Esophagus (tissue), 2 donors: ENCODE results near the gene SYNGR2. TPM values are rescaled to one million over a fixed set of nuclear protein-coding genes. Genes with fewer than 3 reads are reported as not detected.

ENCODE experiments used
- H3K27ac ChIP-seq, 2 donors: one replicate each; pipeline ENCODE4 v1.5.1; 2013; ENCODE audit warnings: low read depth in 2 of 2, mild to moderate bottlenecking in 2 of 2, inconsistent platforms in 1 of 2, low read length in 1 of 2, moderate library complexity in 1 of 2
- H3K27me3 ChIP-seq, 2 donors: one replicate each; pipeline ENCODE4 v1.6.1; 2013; ENCODE audit warnings: low read length in 2 of 2, control low read depth in 1 of 2, mild to moderate bottlenecking in 1 of 2; ENCODE audit not compliant: insufficient read depth in 2 of 2, control insufficient read depth in 1 of 2
- H3K36me3 ChIP-seq, 2 donors: one replicate each; pipeline ENCODE4 v1.6.1; 2013; ENCODE audit warnings: low read length in 1 of 2; ENCODE audit not compliant: control insufficient read depth in 2 of 2, insufficient read depth in 2 of 2
- H3K4me1 ChIP-seq, 2 donors: one replicate each; pipeline ENCODE4 v1.6.1; 2013; ENCODE audit warnings: low read length in 1 of 2; ENCODE audit not compliant: control insufficient read depth in 2 of 2, insufficient read depth in 2 of 2
- H3K4me3 ChIP-seq, 2 donors: one replicate each; pipeline ENCODE4 v1.5.1; 2013; ENCODE audit warnings: low read length in 2 of 2, mild to moderate bottlenecking in 2 of 2, low read depth in 1 of 2, moderate library complexity in 1 of 2
- H3K9me3 ChIP-seq, 2 donors: one replicate each; pipeline ENCODE4 v1.6.1; 2013; ENCODE audit warnings: mild to moderate bottlenecking in 2 of 2, low read depth in 1 of 2, low read length in 1 of 2, moderate library complexity in 1 of 2; ENCODE audit not compliant: control insufficient read depth in 2 of 2, insufficient read depth in 1 of 2
- WGBS, 2 donors: extraction: QIAGEN DNeasy Blood & Tissue Kit; methylation state at CpG; one replicate each; pipeline ENCODE4 v1.1.7; 2013; 5-methylcytosine and 5-hydroxymethylcytosine counted together
- polyA plus RNA-seq, 2 donors: library from polyadenylated mRNA; stranded (reverse); fragments of 200-250 nt; gene quantifications; one replicate each; pipeline ENCODE4 v1.2.3, GENCODE V29; 2013
- donor health status: healthy with polysubstance abuse.
- donor health status: Bipolar disorder and iron deficiency.

SYNGR2 gene
- polyA plus RNA-seq, 2 donors = 52.3 to 96.4 TPM

DNA sequence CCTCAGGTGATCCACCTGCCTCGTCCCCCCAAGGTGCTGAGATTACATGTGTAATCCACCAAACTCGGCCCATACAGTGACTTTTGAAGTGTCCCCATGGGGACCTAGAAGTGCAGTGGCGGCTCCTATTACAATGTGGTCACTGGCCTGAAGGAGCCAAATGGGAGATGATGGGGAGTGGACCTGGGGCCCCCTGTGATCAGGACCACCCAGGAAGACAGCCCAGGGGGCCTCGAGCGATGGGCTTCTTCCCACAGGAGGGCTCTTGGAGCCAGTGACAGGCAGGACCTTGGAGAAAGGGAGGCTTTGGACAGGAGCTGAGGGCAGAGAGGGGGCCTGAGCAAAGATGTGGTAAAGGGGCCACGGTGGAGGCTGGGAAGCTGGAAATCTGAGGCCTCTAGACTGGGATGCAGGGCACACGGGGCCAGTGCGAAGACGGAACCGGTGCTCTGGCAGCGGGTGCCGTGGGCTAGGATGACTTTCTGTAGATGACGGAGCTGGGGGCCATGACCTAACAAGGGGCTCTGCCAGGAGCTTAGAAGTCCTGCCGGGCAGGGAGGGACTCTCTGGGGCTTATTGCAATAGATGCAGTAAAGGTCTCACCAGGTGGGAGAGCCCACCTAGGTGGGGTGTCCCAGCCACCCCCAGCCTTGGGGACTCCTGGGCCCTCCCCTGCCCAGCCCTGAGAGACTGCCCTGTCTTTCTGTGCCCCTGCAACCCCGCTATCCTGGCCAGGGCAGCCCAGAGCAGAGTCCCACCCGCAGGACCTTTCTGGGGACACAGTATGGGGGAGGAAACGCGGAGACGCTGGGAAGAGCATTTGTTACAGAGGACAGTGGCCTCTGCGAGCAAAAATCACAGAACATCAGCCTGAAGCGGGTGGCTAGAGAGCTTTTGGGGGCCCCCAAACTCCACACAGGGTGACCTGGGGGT, 24.9 kb upstream of the SYNGR2 start:
- no peaks in the 10 kb centered on the region for H3K27me3 ChIP-seq
- H3K4me1 ChIP-seq = peaks cover 5 to 28% of the 10 kb centered on the region in 2 donors
- H3K4me3 ChIP-seq = no peak overlapping the region
- H3K9me3 ChIP-seq = no peaks in the 10 kb centered on the region
- 88 to 91% methylated on average over 21 of the region's 21 CpGs for WGBS, 2 donors
- peak overlapping the region in 1 of 2 donors; percentile 36 for H3K27ac ChIP-seq
- H3K36me3 ChIP-seq = no peaks in the 10 kb centered on the region

DNA sequence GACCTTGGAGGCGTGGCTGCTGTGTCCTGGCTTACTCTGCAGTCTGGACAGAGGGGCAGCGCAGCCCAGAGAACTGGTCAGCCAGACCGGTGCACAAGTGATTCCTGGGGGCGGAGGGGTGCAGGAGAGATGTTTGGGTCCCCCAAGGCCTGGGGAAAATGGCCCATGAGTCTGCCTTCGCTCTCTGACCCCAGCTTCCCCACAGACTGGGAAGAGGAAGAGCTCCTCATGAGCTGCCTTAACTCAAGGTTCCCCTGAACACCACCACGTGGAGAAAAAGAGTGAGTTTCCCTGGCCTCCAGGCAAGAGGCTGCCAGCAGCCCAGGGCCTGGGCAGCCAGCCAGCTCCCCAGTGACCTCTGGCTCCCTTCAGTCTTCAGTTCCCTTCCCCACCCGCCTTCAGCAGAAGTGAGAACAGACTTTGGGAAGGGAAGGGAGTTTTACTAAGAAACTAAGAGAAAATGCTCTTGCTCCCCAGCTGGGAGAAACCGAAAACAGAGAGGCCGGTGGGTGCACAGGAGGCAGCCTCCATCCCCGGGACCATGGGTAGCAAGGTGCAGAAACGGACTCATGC, 24.1 kb upstream of the SYNGR2 start:
- peaks cover 5 to 28% of the 10 kb centered on the region in 2 donors for H3K4me1 ChIP-seq
- H3K9me3 ChIP-seq = no peaks in the 10 kb centered on the region
- H3K27ac ChIP-seq = peak overlapping the region in 1 of 2 donors; percentile 36
- no peaks in the 10 kb centered on the region for H3K27me3 ChIP-seq
- WGBS, 2 donors = 46 to 57% methylated on average over 11 of the region's 11 CpGs
- no peaks in the 10 kb centered on the region for H3K36me3 ChIP-seq
- H3K4me3 ChIP-seq = no peak overlapping the region

DNA sequence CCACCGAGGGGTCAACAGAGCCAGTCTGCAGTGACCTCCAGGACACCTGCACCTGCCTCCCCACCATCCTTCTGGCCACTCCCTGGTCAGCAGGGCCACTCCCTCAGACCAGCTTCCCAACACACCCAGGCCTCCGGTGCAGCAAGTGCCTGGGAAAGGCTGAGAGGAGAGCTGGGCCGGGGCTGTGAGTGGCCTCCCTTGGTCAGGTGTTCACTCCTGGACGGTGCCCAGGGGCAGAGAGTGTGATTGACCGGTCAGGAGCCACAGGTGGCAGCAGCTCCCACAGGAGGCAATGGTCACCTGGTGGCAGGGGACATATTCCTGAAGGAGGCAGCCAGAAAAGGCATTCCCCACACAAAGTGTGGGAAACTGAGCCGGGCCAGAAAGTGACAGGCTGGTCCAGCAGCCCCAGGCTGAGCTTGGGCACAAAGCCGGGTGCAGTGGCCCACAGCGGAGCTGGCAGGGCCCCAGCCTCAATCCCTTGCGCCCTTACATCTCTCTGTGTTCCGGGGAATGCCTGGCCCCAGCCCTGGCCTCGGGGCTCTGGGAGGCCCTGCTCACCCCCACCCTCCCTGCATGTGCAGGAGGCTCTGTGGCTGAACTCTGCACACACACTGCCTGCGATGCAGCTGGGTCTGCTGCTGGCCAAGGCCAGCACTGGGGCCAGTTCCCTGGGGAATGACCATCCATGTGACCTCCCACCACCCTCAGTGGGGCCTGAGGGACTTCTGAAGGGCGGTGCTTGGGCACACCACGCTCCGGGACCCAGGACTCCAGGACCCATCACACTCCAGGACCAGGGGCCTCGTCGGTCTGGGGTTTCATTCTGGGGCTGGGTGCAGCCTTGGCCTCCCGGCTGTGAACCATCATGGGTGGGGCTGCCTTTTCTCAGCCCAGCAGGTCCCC, 23.4 kb upstream of the SYNGR2 start:
- 42 to 43% methylated on average over 17 to 18 of the region's 18 CpGs for whole genome bisulfite sequencing, 2 donors
- peaks cover 5 to 28% of the 10 kb centered on the region in 2 donors for H3K4me1 ChIP-seq
- no peaks in the 10 kb centered on the region for H3K27me3 ChIP-seq
- H3K36me3 ChIP-seq = no peaks in the 10 kb centered on the region
- no peaks in the 10 kb centered on the region for H3K9me3 ChIP-seq
- peak overlapping the region; percentile 16 to 26 for H3K27ac ChIP-seq
- no peak overlapping the region for H3K4me3 ChIP-seq

DNA sequence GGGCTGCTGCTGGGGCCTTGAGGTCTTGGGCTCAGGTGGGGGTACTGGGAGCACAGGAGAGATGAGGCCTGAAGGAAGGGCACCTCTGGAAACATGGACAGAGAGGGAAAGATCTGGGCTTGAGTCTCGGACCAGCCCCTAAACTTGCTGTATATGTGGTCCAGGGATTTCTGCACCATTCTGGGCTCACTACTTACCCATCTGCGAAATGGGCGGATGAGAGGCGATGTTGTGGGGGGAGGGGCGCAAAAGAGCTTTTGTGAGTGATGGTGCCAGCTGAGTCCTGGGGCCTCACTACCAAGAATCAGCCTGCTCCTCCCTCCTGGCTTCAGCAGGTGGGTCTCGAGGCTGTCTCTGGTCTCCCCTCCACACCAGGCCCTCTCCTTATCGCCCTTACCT, 21.9 kb upstream of the SYNGR2 start:
- Histone ChIP-seq H3K4me1 (peaks cover 5 to 25% of the 10 kb centered on the region in 2 donors), H3K27ac (no peak overlapping the region), H3K4me3 (no peak overlapping the region), H3K9me3 (no peaks in the 10 kb centered on the region), H3K27me3 (no peaks in the 10 kb centered on the region), H3K36me3 (no peaks in the 10 kb centered on the region)
- 96 to 97% methylated on average over 7 of the region's 7 CpGs for WGBS, 2 donors

DNA sequence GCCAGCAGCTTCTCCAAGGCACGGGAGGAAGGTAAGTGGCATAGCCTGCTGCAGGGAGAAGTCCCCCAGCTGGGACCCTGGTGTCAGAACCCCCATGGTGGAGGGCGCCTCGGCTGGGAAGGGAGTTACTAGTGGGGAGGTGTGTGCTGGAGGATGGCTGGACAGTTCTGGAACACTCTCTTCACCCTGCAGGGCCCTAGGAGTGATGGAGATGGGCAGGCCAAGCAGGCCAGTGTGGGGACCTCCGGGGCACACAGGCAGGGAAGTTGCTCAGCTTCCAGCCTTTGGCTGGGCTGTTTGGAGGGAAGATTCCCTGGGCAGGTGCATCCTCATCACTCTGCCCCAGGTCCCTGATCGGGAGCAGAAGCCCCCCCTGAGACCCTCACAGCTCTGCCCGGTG, 21.5 kb upstream of the SYNGR2 start:
- no peaks in the 10 kb centered on the region for H3K9me3 ChIP-seq
- peaks cover 5 to 21% of the 10 kb centered on the region in 2 donors for H3K4me1 ChIP-seq
- H3K27ac ChIP-seq = no peak overlapping the region
- H3K27me3 ChIP-seq = no peaks in the 10 kb centered on the region
- H3K4me3 ChIP-seq = no peak overlapping the region
- 81 to 91% methylated on average over 6 of the region's 6 CpGs for WGBS, 2 donors
- no peaks in the 10 kb centered on the region for H3K36me3 ChIP-seq

DNA sequence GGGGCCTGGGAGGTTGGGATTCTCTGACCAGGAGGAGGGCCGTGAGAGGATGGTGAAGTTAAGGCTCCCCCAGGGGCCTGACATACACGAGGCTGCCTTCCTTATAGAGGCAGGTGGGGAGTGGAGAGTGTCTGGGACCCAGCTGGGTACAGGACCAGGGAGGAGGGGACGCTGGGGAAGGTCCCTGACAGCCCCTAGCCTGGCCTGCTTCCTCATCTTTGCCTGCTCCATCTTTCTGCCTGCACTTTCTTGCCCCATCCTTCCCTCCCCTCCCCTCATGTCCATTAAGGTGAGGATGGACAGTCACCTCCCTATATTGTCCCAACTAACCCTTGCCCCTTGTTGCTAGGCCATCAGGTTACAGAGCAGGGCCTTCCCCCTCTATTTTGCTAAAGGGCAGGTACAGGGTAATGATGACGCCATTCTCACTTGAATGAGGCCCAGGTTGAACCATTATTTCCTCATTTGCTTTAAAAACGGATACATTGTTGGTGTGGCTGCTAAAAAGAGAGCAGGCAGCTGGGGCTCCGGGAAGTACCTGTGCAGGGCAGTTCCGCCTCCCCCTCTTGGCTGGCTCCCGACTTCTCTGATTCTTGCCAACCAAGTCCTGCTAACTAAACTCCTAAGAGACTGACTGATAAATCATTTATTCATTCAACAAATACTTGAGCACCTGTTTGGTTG, 20.9 kb upstream of the SYNGR2 start:
- Histone ChIP-seq H3K27ac (peak overlapping the region in 1 of 2 donors; percentile 7), H3K9me3 (no peaks in the 10 kb centered on the region), H3K27me3 (no peaks in the 10 kb centered on the region), H3K36me3 (no peaks in the 10 kb centered on the region), H3K4me1 (peaks cover 5 to 20% of the 10 kb centered on the region in 2 donors), H3K4me3 (no peak overlapping the region)
- 51 to 54% methylated on average over 7 to 8 of the region's 8 CpGs for WGBS, 2 donors

DNA sequence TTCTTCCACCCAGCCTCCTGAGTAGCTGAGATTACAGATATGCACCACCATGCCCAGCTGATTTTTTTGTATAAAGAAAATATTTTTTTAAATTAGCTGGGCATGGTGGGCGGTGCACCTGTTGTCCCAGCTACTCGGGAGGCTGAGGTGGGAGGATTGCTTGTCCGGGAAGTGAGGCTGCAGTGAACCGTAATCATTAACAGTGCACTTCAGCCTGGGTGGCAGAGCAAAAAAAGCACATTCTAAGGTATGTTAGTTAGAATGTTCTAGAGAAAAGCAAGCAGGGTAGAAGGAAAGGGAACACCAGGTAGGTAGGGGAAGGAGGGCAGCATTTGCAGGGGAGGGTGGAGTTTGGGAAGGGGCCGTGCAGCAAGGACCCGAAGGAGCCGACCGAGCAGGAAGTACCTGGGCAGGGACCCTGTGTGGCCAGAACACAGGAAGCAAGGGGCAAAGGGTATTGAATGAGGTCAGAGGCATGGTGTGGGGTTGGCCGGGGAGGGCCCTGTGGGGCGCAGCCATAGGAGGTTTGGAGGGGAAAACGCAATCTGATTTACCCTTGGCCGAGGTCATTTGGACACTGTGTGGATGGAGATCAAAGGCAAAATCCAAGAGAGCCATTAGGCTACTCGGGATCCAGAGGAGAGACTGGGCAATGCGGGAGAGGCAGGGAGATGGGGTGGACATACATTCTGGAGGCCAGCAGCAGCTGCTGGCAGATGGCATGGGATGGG, 19.9 kb upstream of the SYNGR2 start:
- Histone ChIP-seq H3K27ac (no peak overlapping the region), H3K36me3 (no peaks in the 10 kb centered on the region), H3K9me3 (no peaks in the 10 kb centered on the region), H3K4me3 (no peak overlapping the region), H3K4me1 (peaks cover 5 to 18% of the 10 kb centered on the region in 2 donors), H3K27me3 (no peaks in the 10 kb centered on the region)
- 76 to 85% methylated on average over 14 of the region's 14 CpGs for WGBS, 2 donors

DNA sequence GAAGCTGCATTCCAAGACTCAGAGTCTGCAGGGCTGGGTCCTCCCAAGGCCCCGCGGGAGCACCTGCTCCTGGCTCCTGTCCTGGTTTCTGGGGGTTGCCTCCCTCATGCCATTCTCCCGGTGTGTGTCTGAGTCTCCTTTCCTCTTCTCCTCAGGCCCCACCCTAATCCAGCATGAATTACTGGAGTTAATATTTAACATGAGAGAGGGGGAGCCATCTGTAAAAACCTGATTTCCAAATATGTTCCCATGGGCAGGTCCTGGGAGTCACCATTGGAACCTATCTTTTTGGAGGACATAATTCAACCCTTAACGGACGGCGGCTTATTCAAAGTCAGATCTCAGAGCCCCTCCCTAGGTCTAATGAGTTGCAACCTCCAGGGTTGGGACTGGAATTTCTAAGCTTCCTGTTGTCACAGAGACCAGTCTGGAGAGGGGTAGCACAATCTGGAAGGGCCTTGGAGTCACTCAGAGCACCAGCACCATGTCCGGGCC, 16.8 kb upstream of the SYNGR2 start:
- H3K4me1 ChIP-seq = peaks cover 0 to 2% of the 10 kb centered on the region in 2 donors
- H3K4me3 ChIP-seq = no peak overlapping the region
- no peaks in the 10 kb centered on the region for H3K27me3 ChIP-seq
- no peaks in the 10 kb centered on the region for H3K36me3 ChIP-seq
- peak overlapping the region; percentile 3 to 32 for H3K27ac ChIP-seq
- 55 to 58% methylated on average over 7 of the region's 7 CpGs for WGBS, 2 donors
- no peaks in the 10 kb centered on the region for H3K9me3 ChIP-seq
